ENCODE measurements around the gene SMARCA4. TPM values are rescaled to one million over a fixed set of nuclear protein-coding genes. Genes with fewer than 3 reads are reported as not detected.

Gene SMARCA4
- polyA plus RNA-seq (2013, experiment 1 of 2) = 168 TPM
- polyA plus RNA-seq (2013, experiment 2 of 2) = 160 TPM

- peak within 1 kb of the TSS; percentile 54 for H2BK120ac ChIP-seq (ENCODE audit: low read depth, low read length)
- peak within 1 kb of the TSS; percentile 96 for H3K4me3 ChIP-seq (ENCODE audit: low read length in 2 of 2)
- peak within 1 kb of the TSS; percentile 97 for H2BK5ac ChIP-seq (ENCODE audit: low read length)
- H3K4ac ChIP-seq (ENCODE audit: low read length) = peak within 1 kb of the TSS; percentile 78
- no peaks in the 10 kb centered on the region for H3K9me3 ChIP-seq (replicated peaks in 1 of 2; ENCODE audit: control insufficient read depth in 2 of 2, insufficient read depth in 1 of 2, low read depth in 1 of 2, low read length in 2 of 2)
- no peaks in the 10 kb centered on the region for H3K27me3 ChIP-seq (ENCODE audit: control insufficient read depth in 3 of 3, insufficient read depth in 3 of 3, low read depth in 1 of 3, low read length in 3 of 3)
- H2BK15ac ChIP-seq (ENCODE audit: low read length) = peak within 1 kb of the TSS; percentile 43
- H3K79me1 ChIP-seq (ENCODE audit: low read depth, low read length) = peaks cover 5% of the 10 kb centered on the region
- no CpG with 5 or more reads among the region's 100 CpGs for WGBS, 2 donors (ENCODE audit: extremely low coverage in 2 of 2, insufficient read length in 2 of 2, insufficient replicate concordance in 1 of 2)
- H3K23ac ChIP-seq (ENCODE audit: low read depth, low read length, poor library complexity) = peak within 1 kb of the TSS; percentile 100
- H3K27ac ChIP-seq (replicated peaks; ENCODE audit: low read length) = peak within 1 kb of the TSS; percentile 94
- peak within 1 kb of the TSS; percentile 99 for H3K18ac ChIP-seq (ENCODE audit: low read length)
- peaks cover 0 to 26% of the 10 kb centered on the region in 2 donors for H3K36me3 ChIP-seq (replicated peaks in 1 of 2; ENCODE audit: control insufficient read depth in 2 of 2, insufficient read depth in 2 of 2, low read length in 2 of 2)
- H3K4me1 ChIP-seq (ENCODE audit: control insufficient read depth in 2 of 2, insufficient read depth in 1 of 2, low read depth in 1 of 2, low read length in 2 of 2) = peaks cover 8 to 9% of the 10 kb centered on the region in 2 donors
- peak within 1 kb of the TSS; percentile 77 for H3K4me2 ChIP-seq (ENCODE audit: insufficient read depth, low read length, poor library complexity, severe bottlenecking)
- peak within 1 kb of the TSS; percentile 94 for H2BK12ac ChIP-seq (ENCODE audit: low read length)
- H4K8ac ChIP-seq (ENCODE audit: low read depth, low read length) = no peak within 1 kb of the TSS
- peak within 1 kb of the TSS; percentile 82 for H2AK5ac ChIP-seq (ENCODE audit: low read depth, low read length)
- H3K9ac ChIP-seq (ENCODE audit: low read depth, low read length, poor library complexity) = peak within 1 kb of the TSS; percentile 99
- peak within 1 kb of the TSS; percentile 91 for H2AFZ ChIP-seq (ENCODE audit: low read length)
- DNase-seq (ENCODE audit: low spot score) = peak; percentile 97
- no peak within 1 kb of the TSS for H4K91ac ChIP-seq (ENCODE audit: low read depth, low read length, poor library complexity)
- peak within 1 kb of the TSS; percentile 56 for H3K14ac ChIP-seq (ENCODE audit: low read length)
These were observed at the start of gene SMARCA4 for GRCh38 chr19:10960314-10961072. Gene SMARCA4, plus strand, starts transcription at chr19:10961030. Its CDS starts 23,122 bp downstream, at chr19:10984152.

- no peak overlapping the region for H3K23ac ChIP-seq (ENCODE audit: low read depth, low read length, poor library complexity)
- H3K79me1 ChIP-seq (ENCODE audit: low read depth, low read length) = peaks cover 11% of the 10 kb centered on the region
- no peak overlapping the region for H3K4me3 ChIP-seq (ENCODE audit: low read length in 2 of 2)
- H3K14ac ChIP-seq (ENCODE audit: low read length) = no peak overlapping the region
- no CpG with 5 or more reads among the region's 31 CpGs for WGBS, 2 donors (ENCODE audit: extremely low coverage in 2 of 2, insufficient read length in 2 of 2, insufficient replicate concordance in 1 of 2)
- no peak overlapping the region for H2BK15ac ChIP-seq (ENCODE audit: low read length)
- H2AFZ ChIP-seq (ENCODE audit: low read length) = no peak overlapping the region
- peak overlapping the region; percentile 44 for H3K9ac ChIP-seq (ENCODE audit: low read depth, low read length, poor library complexity)
- peaks cover 48 to 86% of the 10 kb centered on the region in 2 donors for H3K36me3 ChIP-seq (replicated peaks in 1 of 2; ENCODE audit: control insufficient read depth in 2 of 2, insufficient read depth in 2 of 2, low read length in 2 of 2)
- H2BK12ac ChIP-seq (ENCODE audit: low read length) = no peak overlapping the region
- peak overlapping the region; percentile 29 for H2BK5ac ChIP-seq (ENCODE audit: low read length)
- H3K18ac ChIP-seq (ENCODE audit: low read length) = no peak overlapping the region
- no peak overlapping the region for H2BK120ac ChIP-seq (ENCODE audit: low read depth, low read length)
- H3K27me3 ChIP-seq (ENCODE audit: control insufficient read depth in 3 of 3, insufficient read depth in 3 of 3, low read depth in 1 of 3, low read length in 3 of 3) = no peaks in the 10 kb centered on the region
- DNase-seq (ENCODE audit: low spot score) = no peak
- H3K9me3 ChIP-seq (replicated peaks in 1 of 2; ENCODE audit: control insufficient read depth in 2 of 2, insufficient read depth in 1 of 2, low read depth in 1 of 2, low read length in 2 of 2) = no peaks in the 10 kb centered on the region
- no peak overlapping the region for H2AK5ac ChIP-seq (ENCODE audit: low read depth, low read length)
- H3K4me1 ChIP-seq (ENCODE audit: control insufficient read depth in 2 of 2, insufficient read depth in 1 of 2, low read depth in 1 of 2, low read length in 2 of 2) = no peaks in the 10 kb centered on the region
- no peak overlapping the region for H4K91ac ChIP-seq (ENCODE audit: low read depth, low read length, poor library complexity)
- H3K4me2 ChIP-seq (ENCODE audit: insufficient read depth, low read length, poor library complexity, severe bottlenecking) = no peak overlapping the region
- no peak overlapping the region for H3K27ac ChIP-seq (replicated peaks; ENCODE audit: low read length)
- no peak overlapping the region for H3K4ac ChIP-seq (ENCODE audit: low read length)
- no peak overlapping the region for H4K8ac ChIP-seq (ENCODE audit: low read depth, low read length)
These were observed 49.1 kb upstream of the SMARCA4 start for GRCh38 chr19:10911579-10912363.

DNA sequence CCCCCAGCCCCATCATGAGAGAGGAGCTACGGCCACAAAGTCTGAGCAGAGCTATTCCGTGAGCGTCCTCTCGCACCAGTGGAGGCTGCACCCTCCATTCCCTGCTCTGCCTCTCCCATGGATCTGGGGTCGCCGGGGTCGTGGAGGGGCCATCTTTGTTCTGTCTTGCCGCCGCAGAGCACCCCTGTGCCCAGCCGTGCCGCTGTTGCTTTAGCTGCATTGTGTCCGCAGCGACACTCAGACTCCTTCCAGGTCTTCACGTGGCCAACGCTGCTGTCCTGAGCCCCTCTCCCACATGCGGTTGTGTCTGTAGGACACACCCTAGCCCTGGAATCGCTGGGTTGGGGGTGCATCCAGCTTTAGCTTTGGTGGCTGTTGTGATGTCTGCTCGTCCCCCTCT lies 48.2 kb upstream of the SMARCA4 start:
- no CpG with 5 or more reads among the region's 18 CpGs for WGBS, 2 donors (ENCODE audit: extremely low coverage in 2 of 2, insufficient read length in 2 of 2, insufficient replicate concordance in 1 of 2)

More for the DNA sequence above, 48.2 kb upstream of the SMARCA4 start:
- Histone ChIP-seq H2AFZ (ENCODE audit: low read length) (no peak overlapping the region), H3K4ac (ENCODE audit: low read length) (no peak overlapping the region), H2BK12ac (ENCODE audit: low read length) (no peak overlapping the region), H3K18ac (ENCODE audit: low read length) (no peak overlapping the region), H3K4me2 (ENCODE audit: insufficient read depth, low read length, poor library complexity, severe bottlenecking) (no peak overlapping the region), H3K4me1 (ENCODE audit: control insufficient read depth in 2 of 2, insufficient read depth in 1 of 2, low read depth in 1 of 2, low read length in 2 of 2) (no peaks in the 10 kb centered on the region), H3K36me3 (replicated peaks in 1 of 2; ENCODE audit: control insufficient read depth in 2 of 2, insufficient read depth in 2 of 2, low read length in 2 of 2) (peaks cover 46 to 82% of the 10 kb centered on the region in 2 donors), H3K4me3 (ENCODE audit: low read length in 2 of 2) (peak overlapping the region in 1 of 2 donors; percentile 40), H4K91ac (ENCODE audit: low read depth, low read length, poor library complexity) (no peak overlapping the region), H2AK5ac (ENCODE audit: low read depth, low read length) (no peak overlapping the region), H3K27ac (replicated peaks; ENCODE audit: low read length) (no peak overlapping the region), H3K14ac (ENCODE audit: low read length) (peak overlapping the region; percentile 38), H4K8ac (ENCODE audit: low read depth, low read length) (peak overlapping the region; percentile 48), H3K79me1 (ENCODE audit: low read depth, low read length) (peaks cover 11% of the 10 kb centered on the region), H3K27me3 (ENCODE audit: control insufficient read depth in 3 of 3, insufficient read depth in 3 of 3, low read depth in 1 of 3, low read length in 3 of 3) (no peaks in the 10 kb centered on the region), H2BK120ac (ENCODE audit: low read depth, low read length) (no peak overlapping the region), H3K9me3 (replicated peaks in 1 of 2; ENCODE audit: control insufficient read depth in 2 of 2, insufficient read depth in 1 of 2, low read depth in 1 of 2, low read length in 2 of 2) (no peaks in the 10 kb centered on the region), H3K23ac (ENCODE audit: low read depth, low read length, poor library complexity) (no peak overlapping the region), H2BK15ac (ENCODE audit: low read length) (no peak overlapping the region), H3K9ac (ENCODE audit: low read depth, low read length, poor library complexity) (no peak overlapping the region), H2BK5ac (ENCODE audit: low read length) (no peak overlapping the region)
- no peak for DNase-seq (ENCODE audit: low spot score)

Measured in neuronal stem cell (in vitro differentiated cells).